Lung (tissue), 12 donors: Measurements from ENCODE around the gene SFRP2. TPM values are rescaled to one million over a fixed set of nuclear protein-coding genes. Genes with fewer than 3 reads are reported as not detected.

Source experiments
- ATAC-seq: fragments of 200-7000 bp; cut with Tn5 transposase; one replicate; pipeline ENCODE4 v1.9.1; 2020; ENCODE audit warnings: moderate number of reproducible peaks; ENCODE audit not compliant: insufficient read depth, low FRiP score
- DNase-seq, 3 donors: peaks; one replicate each; pipeline ENCODE4 v3.0.0-alpha.2; 2013 to 2017
- H3K27ac ChIP-seq, 2 donors: one replicate each; pipeline ENCODE4 v1.5.1; 2013; ENCODE audit warnings: mild to moderate bottlenecking in 2 of 2, moderate library complexity in 2 of 2, control low read depth in 1 of 2, inconsistent platforms in 1 of 2, low read depth in 1 of 2, low read length in 1 of 2
- H3K27me3 ChIP-seq, 3 donors: one replicate each; pipeline ENCODE4 v1.5.1; 2013; ENCODE audit warnings: low read length in 2 of 3; ENCODE audit not compliant: control insufficient read depth in 3 of 3, insufficient read depth in 3 of 3
- H3K36me3 ChIP-seq, 4 donors: one replicate each; pipeline ENCODE4 v1.5.1; 2013; ENCODE audit warnings: low read length in 4 of 4, mild to moderate bottlenecking in 1 of 4, moderate library complexity in 1 of 4; ENCODE audit not compliant: control insufficient read depth in 4 of 4, insufficient read depth in 4 of 4
- H3K4me1 ChIP-seq, 5 donors: one replicate each; pipeline ENCODE4 v1.5.1; 2013; ENCODE audit warnings: low read length in 5 of 5, mild to moderate bottlenecking in 2 of 5, moderate library complexity in 1 of 5; ENCODE audit not compliant: control insufficient read depth in 5 of 5, insufficient read depth in 5 of 5
- H3K4me3 ChIP-seq: one replicate; pipeline ENCODE4 v1.5.1; 2013; ENCODE audit warnings: mild to moderate bottlenecking, control low read depth, moderate library complexity
- H3K9ac ChIP-seq, 2 donors: one replicate each; pipeline ENCODE4 v1.5.1; 2013; ENCODE audit warnings: low read length in 2 of 2, control low read depth in 1 of 2; ENCODE audit not compliant: insufficient read depth in 1 of 2
- H3K9me3 ChIP-seq, 4 donors: one replicate each; pipeline ENCODE4 v1.5.1; 2013; ENCODE audit warnings: low read length in 3 of 4, mild to moderate bottlenecking in 1 of 4, moderate library complexity in 1 of 4; ENCODE audit not compliant: control insufficient read depth in 4 of 4, insufficient read depth in 3 of 4
- WGBS, 2 donors: extraction: QIAGEN DNeasy Blood & Tissue Kit; methylation state at CpG; one replicate each; pipeline ENCODE4 v1.1.7; 2013; 5-methylcytosine and 5-hydroxymethylcytosine counted together
- polyA plus RNA-seq, 2 donors: library from polyadenylated mRNA; stranded (reverse); fragments of 200-250 nt; gene quantifications; one replicate each; pipeline ENCODE4 v1.2.1, GENCODE V29; 2013
- total RNA-seq, 2 donors: library from RNA; depleted of rRNA in 1 of 2; stranded (reverse); fragments of >200 nt in 1 of 2; gene quantifications; one replicate each; pipeline ENCODE4 v1.2.1, GENCODE V29; 2014 to 2021
- TF ChIP-seq, protein P1 (sequence below): IDR thresholded peaks from 2 replicates; pipeline ENCODE4 v1.5.1; 2012; ENCODE audit warnings: mild to moderate bottlenecking; ENCODE audit errors: control extremely low read depth, extremely low read depth
- donor health status: control.
- donor health status: control.
- donor health status: Bipolar disorder and iron deficiency.
- donor health status: healthy.
- donor health status: DM: yes; HTN: yes; CAD: no.

The SFRP2 gene
- total and polyA plus RNA-seq, 4 donors = 0.68 to 17.4 (median 6.5) TPM

DNA sequence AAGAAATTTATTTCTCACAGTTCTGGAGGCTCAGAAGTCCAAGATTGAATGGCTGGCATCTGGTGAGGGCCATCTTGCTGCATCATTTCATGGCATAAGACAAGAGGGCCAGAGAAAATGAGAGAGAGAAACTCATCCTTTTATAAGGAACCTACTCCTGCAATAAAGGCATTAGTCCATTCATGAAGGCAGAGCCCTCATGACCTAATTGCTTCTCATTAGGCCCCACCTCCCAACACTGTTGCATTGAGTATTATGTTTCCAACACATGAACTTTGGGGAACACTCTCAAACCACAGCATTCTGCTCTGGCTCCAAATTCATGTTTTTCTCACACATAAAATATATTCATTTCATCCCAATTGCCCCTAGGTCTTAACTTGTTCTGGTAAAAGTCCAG is 43.2 kb downstream of the SFRP2 start:
- Histone ChIP-seq H3K27me3 (no peaks in the 10 kb centered on the region), H3K4me3 (no peak overlapping the region), H3K36me3 (no peaks in the 10 kb centered on the region), H3K9ac (no peak overlapping the region), H3K9me3 (peaks cover 0 to 8% (median 4%) of the 10 kb centered on the region in 4 donors), H3K27ac (no peak overlapping the region), H3K4me1 (peaks cover 0 to 2% (median 0%) of the 10 kb centered on the region in 5 donors)
- TF ChIP-seq, protein P1, sequence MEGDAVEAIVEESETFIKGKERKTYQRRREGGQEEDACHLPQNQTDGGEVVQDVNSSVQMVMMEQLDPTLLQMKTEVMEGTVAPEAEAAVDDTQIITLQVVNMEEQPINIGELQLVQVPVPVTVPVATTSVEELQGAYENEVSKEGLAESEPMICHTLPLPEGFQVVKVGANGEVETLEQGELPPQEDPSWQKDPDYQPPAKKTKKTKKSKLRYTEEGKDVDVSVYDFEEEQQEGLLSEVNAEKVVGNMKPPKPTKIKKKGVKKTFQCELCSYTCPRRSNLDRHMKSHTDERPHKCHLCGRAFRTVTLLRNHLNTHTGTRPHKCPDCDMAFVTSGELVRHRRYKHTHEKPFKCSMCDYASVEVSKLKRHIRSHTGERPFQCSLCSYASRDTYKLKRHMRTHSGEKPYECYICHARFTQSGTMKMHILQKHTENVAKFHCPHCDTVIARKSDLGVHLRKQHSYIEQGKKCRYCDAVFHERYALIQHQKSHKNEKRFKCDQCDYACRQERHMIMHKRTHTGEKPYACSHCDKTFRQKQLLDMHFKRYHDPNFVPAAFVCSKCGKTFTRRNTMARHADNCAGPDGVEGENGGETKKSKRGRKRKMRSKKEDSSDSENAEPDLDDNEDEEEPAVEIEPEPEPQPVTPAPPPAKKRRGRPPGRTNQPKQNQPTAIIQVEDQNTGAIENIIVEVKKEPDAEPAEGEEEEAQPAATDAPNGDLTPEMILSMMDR = no peak
- ATAC-seq = no peak
- no peak for DNase-seq

- H3K27me3 ChIP-seq = no peaks in the 10 kb centered on the region
- DNase-seq (no peak), ATAC-seq (no peak)
- no peak overlapping the region for H3K4me3 ChIP-seq
- no peak overlapping the region for H3K27ac ChIP-seq
- TF ChIP-seq, protein P1 = no peak
- H3K4me1 ChIP-seq = no peaks in the 10 kb centered on the region
- H3K9me3 ChIP-seq = peaks cover 0 to 7% (median 4%) of the 10 kb centered on the region in 4 donors
- 46 to 69% methylated on average over 2 of the region's 2 CpGs for WGBS, 2 donors
- no peaks in the 10 kb centered on the region for H3K36me3 ChIP-seq
- no peak overlapping the region for H3K9ac ChIP-seq
Measured at GRCh38 chr4:153741541-153741940, 47.3 kb downstream of the SFRP2 start.

- TF ChIP-seq, protein P1 = no peak
- no peak for ATAC-seq
- Histone ChIP-seq H3K27ac (no peak overlapping the region), H3K36me3 (no peaks in the 10 kb centered on the region), H3K4me3 (no peak overlapping the region), H3K9ac (no peak overlapping the region), H3K4me1 (peaks cover 0 to 6% (median 0%) of the 10 kb centered on the region in 5 donors), H3K27me3 (no peaks in the 10 kb centered on the region), H3K9me3 (peaks cover 0 to 5% (median 3%) of the 10 kb centered on the region in 4 donors)
- no peak for DNase-seq
Measured at GRCh38 chr4:153735906-153736461, 52.9 kb downstream of the SFRP2 start.
